HepG2 (cell line): ENCODE measurements around the gene ATP5MG. TPM values are rescaled to one million over a fixed set of nuclear protein-coding genes. Genes with fewer than 3 reads are reported as not detected.
A peak's percentile ranks its signal among the peaks of the same experiment; 100 is the strongest.

ENCODE experiments used
- BORCS8-MEF2B ChIP-seq: sonication (generic); formaldehyde crosslinking; IDR thresholded peaks from 2 replicates; pipeline ENCODE4 v1.8.0; 2022; ENCODE audit warnings: mild to moderate bottlenecking, missing genetic modification reagents
- CCDC6 ChIP-seq: sonication (generic); formaldehyde crosslinking; IDR thresholded peaks from 2 replicates; pipeline ENCODE4 v1.8.1; 2022; ENCODE audit warnings: mild to moderate bottlenecking, missing genetic modification reagents, moderate library complexity
- CHCHD3 ChIP-seq: sonication (generic); formaldehyde crosslinking; IDR thresholded peaks from 2 replicates; pipeline ENCODE4 v1.8.0; 2022; ENCODE audit warnings: mild to moderate bottlenecking, missing genetic modification reagents, moderate library complexity
- CHD2 ChIP-seq: IDR thresholded peaks from 2 replicates; pipeline ENCODE4 v1.6.1; 2011; ENCODE audit warnings: low read depth, low read length, improper control_type of control experiment
- GLI4 ChIP-seq: sonication (generic); formaldehyde crosslinking; IDR thresholded peaks from 2 replicates; pipeline ENCODE4 v1.5.1; 2020; ENCODE audit warnings: missing genetic modification reagents, mild to moderate bottlenecking, moderate library complexity, borderline replicate concordance
- GZF1 ChIP-seq: sonication (generic); formaldehyde crosslinking; IDR thresholded peaks from 2 replicates; pipeline ENCODE4 v1.5.1; 2020; ENCODE audit warnings: mild to moderate bottlenecking, missing genetic modification reagents
- HOXA7 ChIP-seq: sonication (generic); formaldehyde crosslinking; IDR thresholded peaks from 2 replicates; pipeline ENCODE4 v1.8.1; 2022; ENCODE audit warnings: mild to moderate bottlenecking, missing genetic modification reagents, moderate library complexity
- KLF13 ChIP-seq: sonication (generic); formaldehyde crosslinking; IDR thresholded peaks from 2 replicates; pipeline ENCODE4 v1.4.0; 2020; ENCODE audit warnings: mild to moderate bottlenecking, missing genetic modification reagents
- KLF9 ChIP-seq: IDR thresholded peaks from 2 replicates; pipeline ENCODE4 v1.6.1; 2016; ENCODE audit warnings: low read depth
- MED8 ChIP-seq: sonication (generic); formaldehyde crosslinking; IDR thresholded peaks from 2 replicates; pipeline ENCODE4 v1.8.1; 2023; ENCODE audit warnings: mild to moderate bottlenecking, missing genetic modification reagents; ENCODE audit not compliant: insufficient replicate concordance
- MIXL1 ChIP-seq: IDR thresholded peaks from 2 replicates; pipeline ENCODE4 v1.6.1; 2016
- MYNN ChIP-seq: sonication (generic); formaldehyde crosslinking; IDR thresholded peaks from 2 replicates; pipeline ENCODE4 v1.4.0; 2020; ENCODE audit warnings: mild to moderate bottlenecking, low read depth, missing genetic modification reagents
- NCOA2 ChIP-seq: sonication (generic); formaldehyde crosslinking; IDR thresholded peaks from 2 replicates; pipeline ENCODE4 v1.8.0; 2022; ENCODE audit warnings: inconsistent platforms
- RFXAP ChIP-seq: sonication (generic); formaldehyde crosslinking; IDR thresholded peaks from 2 replicates; pipeline ENCODE4 v1.4.0; 2020; ENCODE audit warnings: missing genetic modification reagents, borderline replicate concordance
- SKIL ChIP-seq: sonication (generic); formaldehyde crosslinking; IDR thresholded peaks from 2 replicates; pipeline ENCODE4 v1.8.0; 2022; ENCODE audit warnings: missing genetic modification reagents, mild to moderate bottlenecking, moderate library complexity, borderline replicate concordance
- SRSF1 ChIP-seq: fragments of 200-400 bp; formaldehyde crosslinking; optimal IDR thresholded peaks from 2 replicates; pipeline ENCODE3; 2017; ENCODE audit warnings: mild to moderate bottlenecking, low read depth, low read length, moderate library complexity
- TGIF2 ChIP-seq: IDR thresholded peaks from 2 replicates; pipeline ENCODE4 v1.6.1; 2016; ENCODE audit warnings: control low read depth, missing compliant biosample characterization
- ZFYVE20 ChIP-seq: sonication (generic); formaldehyde crosslinking; IDR thresholded peaks from 2 replicates; pipeline ENCODE4 v1.8.0; 2023; ENCODE audit warnings: low read depth, mild to moderate bottlenecking, moderate library complexity, missing genetic modification reagents, borderline replicate concordance
- ZNF343 ChIP-seq: sonication (generic); formaldehyde crosslinking; IDR thresholded peaks from 2 replicates; pipeline ENCODE4 v1.4.0; 2020; ENCODE audit warnings: mild to moderate bottlenecking, missing genetic modification reagents
- ZNF574 ChIP-seq: sonication (generic); formaldehyde crosslinking; IDR thresholded peaks from 2 replicates; pipeline ENCODE4 v1.4.0; 2020; ENCODE audit warnings: missing genetic modification reagents
- ZNF724P ChIP-seq: sonication (generic); formaldehyde crosslinking; IDR thresholded peaks from 2 replicates; pipeline ENCODE4 v1.8.0; 2022; ENCODE audit warnings: missing genetic modification reagents, borderline replicate concordance
- polyA plus RNA-seq, 8 experiments: library from polyadenylated mRNA; depleted of rRNA in 3 of 8; stranded (reverse) in 7 of 8; unstranded in 1 of 8; fragments of >200 nt; fragmentation: Illumina TruSeq in 4 of 8; extraction: Trizol in 4 of 8; gene quantifications; 2 replicates each; pipeline versions ENCODE4 v1.2.1 to v1.2.3, GENCODE V29; 2011 to 2016; ENCODE audit warnings: low read depth in 4 of 8, missing spikeins in 1 of 8, mixed read lengths in 1 of 8; ENCODE audit not compliant: insufficient read depth in 1 of 8
- total RNA-seq, 5 experiments: library from RNA; depleted of rRNA; stranded (reverse); fragments of >200 nt; fragmentation: Illumina TruSeq; extraction: Trizol; gene quantifications; 2 replicates each; pipeline ENCODE4 v1.2.3, GENCODE V29; 2016; ENCODE audit warnings: low read depth in 1 of 5
- TF ChIP-seq, protein P1 (sequence below): IDR thresholded peaks from 2 replicates; pipeline ENCODE4 v1.6.1; 2016; ENCODE audit warnings: control low read depth
- TF ChIP-seq, protein P2 (sequence below): sonication (generic); formaldehyde crosslinking; IDR thresholded peaks from 2 replicates; pipeline ENCODE4 v1.4.0; 2020; ENCODE audit warnings: mild to moderate bottlenecking, missing genetic modification reagents

ATP5MG gene
- total and polyA plus RNA-seq, 2 of the 13 experiments (the other 11 are each of a cell fraction or from before 2014, with no cell fraction given), result 260 to 320 TPM

- TF ChIP-seq HOXA7 (CRISPR knock-in tag), result no peak
- TF ChIP-seq MYNN, result no peak
- TF ChIP-seq MED8 (CRISPR knock-in tag), result no peak
- no peak for TF ChIP-seq SKIL
- TF ChIP-seq MIXL1 (CRISPR knock-in tag), result no peak
- peak; percentile 3; the same call in 1 of the 2 replicates for TF ChIP-seq CCDC6 (CRISPR knock-in tag)
- TF ChIP-seq NCOA2 (CRISPR knock-in tag), result no peak
- no peak for TF ChIP-seq CHCHD3
- TF ChIP-seq, protein P1, sequence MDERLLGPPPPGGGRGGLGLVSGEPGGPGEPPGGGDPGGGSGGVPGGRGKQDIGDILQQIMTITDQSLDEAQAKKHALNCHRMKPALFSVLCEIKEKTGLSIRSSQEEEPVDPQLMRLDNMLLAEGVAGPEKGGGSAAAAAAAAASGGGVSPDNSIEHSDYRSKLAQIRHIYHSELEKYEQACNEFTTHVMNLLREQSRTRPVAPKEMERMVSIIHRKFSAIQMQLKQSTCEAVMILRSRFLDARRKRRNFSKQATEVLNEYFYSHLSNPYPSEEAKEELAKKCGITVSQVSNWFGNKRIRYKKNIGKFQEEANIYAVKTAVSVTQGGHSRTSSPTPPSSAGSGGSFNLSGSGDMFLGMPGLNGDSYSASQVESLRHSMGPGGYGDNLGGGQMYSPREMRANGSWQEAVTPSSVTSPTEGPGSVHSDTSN (CRISPR knock-in tag), result no peak
- TF ChIP-seq GZF1, result 0 out of 2 replicates have a peak, but pooled peaks have one; percentile 32
- no peak for TF ChIP-seq ZFYVE20 (CRISPR knock-in tag)
- TF ChIP-seq, protein P2, sequence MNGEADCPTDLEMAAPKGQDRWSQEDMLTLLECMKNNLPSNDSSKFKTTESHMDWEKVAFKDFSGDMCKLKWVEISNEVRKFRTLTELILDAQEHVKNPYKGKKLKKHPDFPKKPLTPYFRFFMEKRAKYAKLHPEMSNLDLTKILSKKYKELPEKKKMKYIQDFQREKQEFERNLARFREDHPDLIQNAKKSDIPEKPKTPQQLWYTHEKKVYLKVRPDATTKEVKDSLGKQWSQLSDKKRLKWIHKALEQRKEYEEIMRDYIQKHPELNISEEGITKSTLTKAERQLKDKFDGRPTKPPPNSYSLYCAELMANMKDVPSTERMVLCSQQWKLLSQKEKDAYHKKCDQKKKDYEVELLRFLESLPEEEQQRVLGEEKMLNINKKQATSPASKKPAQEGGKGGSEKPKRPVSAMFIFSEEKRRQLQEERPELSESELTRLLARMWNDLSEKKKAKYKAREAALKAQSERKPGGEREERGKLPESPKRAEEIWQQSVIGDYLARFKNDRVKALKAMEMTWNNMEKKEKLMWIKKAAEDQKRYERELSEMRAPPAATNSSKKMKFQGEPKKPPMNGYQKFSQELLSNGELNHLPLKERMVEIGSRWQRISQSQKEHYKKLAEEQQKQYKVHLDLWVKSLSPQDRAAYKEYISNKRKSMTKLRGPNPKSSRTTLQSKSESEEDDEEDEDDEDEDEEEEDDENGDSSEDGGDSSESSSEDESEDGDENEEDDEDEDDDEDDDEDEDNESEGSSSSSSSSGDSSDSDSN (CRISPR knock-in tag), result peak; percentile 78
- 0 out of 2 replicates have a peak, but pooled peaks have one; percentile 5 for TF ChIP-seq ZNF574 (CRISPR knock-in tag)
- TF ChIP-seq KLF9 (CRISPR knock-in tag), result no peak
- TF ChIP-seq TGIF2 (CRISPR knock-in tag), result 0 out of 2 replicates have a peak, but pooled peaks have one; percentile 57
- no peak for TF ChIP-seq RFXAP (CRISPR knock-in tag)
- 0 out of 2 replicates have a peak, but pooled peaks have one; percentile 43 for TF ChIP-seq ZNF724P
- no peak for TF ChIP-seq BORCS8-MEF2B (CRISPR knock-in tag)
- no peak for TF ChIP-seq ZNF343 (CRISPR knock-in tag)
- no peak for TF ChIP-seq SRSF1
- TF ChIP-seq CHD2, result no peak
- TF ChIP-seq GLI4 (CRISPR knock-in tag), result no peak
- TF ChIP-seq KLF13 (CRISPR knock-in tag), result no peak
These were observed 33.3 kb downstream of the ATP5MG start (continued) for GRCh38 chr11:118434553-118435289.
